HL-60/S4 (cell line): ENCODE results near the gene TRMT5.

Source experiments
- in situ Hi-C: fragments of 300-500 bp; cut with MboI; formaldehyde crosslinking; loops from 2 replicates; pipeline ENCODE4 v1.14.3; 2022; ENCODE audit warnings: low sequenced_read_pairs

Gene TRMT5

DNA sequence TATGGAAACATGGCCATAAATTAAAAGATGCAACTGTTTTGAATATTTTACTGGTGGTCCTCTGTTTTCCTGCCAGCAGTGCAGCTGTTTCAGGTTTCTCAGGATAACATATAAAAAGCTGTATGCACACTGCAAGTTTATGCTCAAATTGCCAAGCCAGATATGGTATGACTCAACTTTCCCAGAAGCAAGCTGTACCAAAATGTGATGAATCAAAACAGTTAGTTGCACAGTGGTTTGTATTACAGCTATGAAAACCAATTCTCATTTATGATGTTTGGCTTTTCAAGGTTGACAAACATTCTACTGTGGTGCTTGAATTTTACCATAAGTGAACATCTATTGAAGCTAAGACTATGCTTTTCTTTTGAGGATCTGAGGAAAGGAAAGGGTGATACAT is 15.5 kb downstream of the TRMT5 start:
- in situ Hi-C loops, result no loop called here

DNA sequence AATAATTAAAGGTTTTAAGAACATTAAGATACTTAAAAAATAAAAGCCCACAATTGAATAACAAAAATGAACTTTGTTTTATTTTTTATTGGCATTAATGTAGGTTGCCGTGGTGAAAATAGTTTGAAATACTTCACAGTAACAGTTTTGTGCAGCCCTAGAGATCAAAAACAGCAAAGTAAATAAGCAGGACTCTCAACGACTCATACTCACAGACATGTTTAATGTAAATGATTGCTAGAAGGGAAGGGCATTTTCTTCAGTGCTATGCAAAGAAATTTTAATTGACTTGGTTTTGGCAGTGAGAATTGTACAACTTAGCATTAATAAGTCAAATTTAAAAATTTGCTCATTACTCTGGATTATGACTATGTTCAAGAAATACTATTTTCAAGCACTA is 16.0 kb downstream of the TRMT5 start:
- in situ Hi-C loops, result no loop called here

DNA sequence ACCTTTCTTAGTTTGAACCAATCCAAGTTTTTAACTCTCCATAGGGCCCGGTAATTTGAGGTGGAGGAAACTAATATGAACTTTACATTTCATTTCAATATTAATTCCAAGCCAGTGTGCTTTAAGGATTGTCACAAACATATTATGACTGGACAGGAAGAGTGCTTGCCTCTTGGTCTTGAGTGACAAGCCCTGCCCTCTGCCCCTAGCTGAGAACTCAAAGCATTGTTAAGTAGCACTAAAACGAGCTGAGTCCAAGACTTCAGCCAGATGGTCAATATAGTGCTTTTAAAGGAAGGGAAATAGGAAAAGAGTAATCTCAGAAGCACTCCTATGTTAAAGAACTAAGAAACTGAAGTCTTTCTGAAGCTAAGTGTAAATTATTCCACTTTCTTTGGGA is 17.1 kb downstream of the TRMT5 start:
- in situ Hi-C loops, result no loop called here

DNA sequence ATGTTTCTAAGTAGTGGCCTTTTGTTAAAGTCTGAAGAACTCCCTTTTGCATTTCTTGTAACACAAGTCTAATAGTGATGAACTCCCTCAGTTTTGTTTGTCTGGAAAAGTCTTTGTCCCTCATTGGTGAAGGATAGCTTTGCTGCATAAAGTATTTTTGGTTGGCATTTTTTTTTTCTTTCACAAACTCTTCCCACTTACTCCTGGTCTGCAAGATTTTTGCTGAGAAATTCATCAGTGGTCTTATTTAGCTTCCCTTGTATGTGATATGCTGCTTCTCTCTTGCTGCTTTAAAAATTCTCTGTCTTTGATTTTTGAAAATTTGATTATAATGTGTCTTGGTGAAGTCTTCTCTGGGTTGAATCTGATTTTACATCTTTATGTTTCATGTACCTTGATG is 22.7 kb downstream of the TRMT5 start:
- in situ Hi-C loops, result no loop called here

DNA sequence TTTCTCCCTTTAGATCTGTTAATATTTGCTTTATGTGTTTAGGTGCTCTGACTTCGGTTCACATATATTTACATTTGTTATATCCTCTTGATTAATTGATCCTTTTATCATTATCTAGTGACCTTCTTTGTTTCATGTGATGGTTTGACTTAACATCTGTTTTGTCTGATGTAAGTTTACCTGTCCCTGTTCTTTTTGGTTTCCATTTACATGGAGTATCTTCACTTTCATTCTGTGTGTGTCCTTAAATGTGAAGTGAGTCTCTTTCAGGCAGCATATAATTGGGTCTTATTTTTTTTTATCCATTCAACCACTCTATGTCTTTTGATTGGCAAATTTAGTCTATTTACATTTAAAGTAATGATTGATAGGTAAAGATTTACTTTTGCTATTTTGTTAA is 24.2 kb downstream of the TRMT5 start:
- in situ Hi-C loops, result no loop called here

DNA sequence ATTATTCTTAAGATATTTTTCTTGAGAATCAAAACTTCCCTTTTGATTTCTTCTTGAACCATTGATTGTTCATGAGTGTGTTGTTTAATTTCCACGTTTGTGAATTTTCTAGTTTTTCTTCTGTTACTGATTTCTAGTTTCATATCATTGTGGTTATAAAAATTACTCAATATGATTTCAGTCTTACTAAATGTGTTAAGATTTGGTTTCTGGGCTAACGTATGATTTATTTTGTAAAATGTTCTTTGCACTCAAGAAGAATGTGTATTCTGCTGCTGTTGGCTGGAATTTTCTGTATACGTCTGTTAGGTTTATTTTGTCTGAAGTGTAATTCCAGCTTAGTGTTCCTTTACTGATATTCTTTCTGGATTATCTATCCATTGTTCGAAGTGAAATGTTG is 24.7 kb downstream of the TRMT5 start:
- in situ Hi-C loops, result no loop called here

GRCh38 chr14:60951776-60952435 is 29.0 kb downstream of the TRMT5 start:
- in situ Hi-C loops, result no loop called here

GRCh38 chr14:60946773-60947172 is 34.1 kb downstream of the TRMT5 start:
- in situ Hi-C loops, result no loop called here

DNA sequence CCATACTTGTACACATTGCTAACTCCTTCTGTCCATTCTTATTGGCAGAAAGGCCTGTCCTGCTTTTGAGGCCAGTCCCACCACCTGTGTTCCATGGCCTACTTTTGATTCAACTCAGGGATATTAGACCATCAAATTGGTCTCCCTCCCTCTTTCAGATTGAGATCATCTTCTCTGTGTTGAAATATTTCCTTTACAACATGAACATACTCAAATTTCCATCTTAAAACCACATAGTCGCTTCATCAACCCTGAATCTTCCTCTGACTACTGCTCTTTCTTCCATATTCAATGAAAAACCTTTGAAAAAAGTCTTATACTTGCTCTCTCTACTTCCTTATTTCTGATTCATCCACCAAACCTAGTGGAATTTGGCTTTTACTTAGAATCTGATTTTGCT is 34.9 kb downstream of the TRMT5 start:
- in situ Hi-C loops, result no loop called here

GRCh38 chr14:60944204-60944603 is 36.7 kb downstream of the TRMT5 start:
- in situ Hi-C loops, result no loop called here

DNA sequence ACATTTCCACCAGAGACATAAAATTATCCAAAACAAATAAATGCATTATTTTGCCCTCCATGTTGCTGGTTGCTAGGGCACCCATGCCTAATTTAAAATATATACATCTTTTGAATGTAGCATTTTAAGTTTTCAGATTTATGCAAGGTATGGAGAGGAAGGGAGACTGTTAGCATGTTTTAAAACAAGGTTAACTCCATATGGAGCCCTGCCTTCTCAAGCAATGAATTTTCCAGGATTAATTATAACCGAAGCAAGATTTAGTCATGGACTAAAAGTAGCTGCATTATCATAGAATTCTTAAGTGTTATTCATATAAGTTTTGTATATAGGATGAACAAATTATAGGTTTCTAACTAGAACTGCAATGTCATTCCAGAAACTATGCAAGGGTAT is 37.2 kb downstream of the TRMT5 start:
- in situ Hi-C loops, result no loop called here

- in situ Hi-C loops, result no loop called here
Measured at GRCh38 chr14:60935319-60935718, 45.6 kb downstream of the TRMT5 start.

GRCh38 chr14:60933920-60934655 is 46.8 kb downstream of the TRMT5 start:
- in situ Hi-C loops, result no loop called here

DNA sequence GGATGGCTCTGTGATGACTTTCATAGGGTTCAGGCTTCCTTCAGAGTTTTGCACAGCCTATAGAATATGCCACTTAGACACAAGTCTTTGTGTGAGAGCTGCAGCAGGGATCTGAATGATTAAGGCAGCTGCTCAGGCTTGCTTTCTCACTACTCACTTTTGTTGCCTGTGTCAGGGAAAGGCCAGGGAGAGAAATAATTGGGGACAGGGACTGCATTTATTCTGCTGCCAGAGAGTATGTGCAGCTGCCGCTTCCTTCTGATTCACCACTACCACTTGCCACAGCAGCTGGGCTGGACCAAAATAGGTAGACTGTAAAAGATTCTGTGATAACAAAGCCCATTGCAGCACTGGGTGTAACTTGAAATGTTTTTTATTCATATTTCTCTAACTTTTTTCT is 49.7 kb downstream of the TRMT5 start:
- in situ Hi-C loops, result no loop called here

- in situ Hi-C loops, result no loop called here
Measured at GRCh38 chr14:60926002-60926401, 54.9 kb downstream of the TRMT5 start.

- in situ Hi-C loops, result no loop called here
Measured at GRCh38 chr14:60925286-60925685, 55.6 kb downstream of the TRMT5 start.

DNA sequence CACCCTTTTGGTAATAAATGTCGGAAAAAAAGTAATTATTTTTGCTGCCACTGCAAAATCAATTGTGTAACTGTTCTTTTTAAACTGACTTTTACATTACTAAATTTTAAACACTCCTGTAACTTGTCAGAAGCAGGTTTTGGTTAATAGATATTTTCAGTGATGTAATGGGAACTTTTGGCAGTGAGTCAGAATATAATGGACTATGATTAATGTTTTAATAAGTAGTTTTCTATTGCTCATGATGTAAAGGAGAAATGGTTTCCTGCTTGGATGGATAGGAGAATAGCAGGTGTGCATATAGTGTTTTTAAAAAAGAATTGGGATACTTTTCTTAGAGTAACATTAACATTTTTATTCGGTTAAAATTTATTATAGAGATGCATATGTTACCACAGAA is 58.8 kb downstream of the TRMT5 start:
- in situ Hi-C loops, result no loop called here
